Right ventricle myocardium superior (tissue), 1 donor: Measurements from ENCODE around the gene VLDLR. TPM values are rescaled to one million over a fixed set of nuclear protein-coding genes. Genes with fewer than 3 reads are reported as not detected.
A peak's percentile ranks its signal among the peaks of the same experiment; 100 is the strongest.

Experiments used
- ATAC-seq: fragments of 200-7000 bp; cut with Tn5 transposase; one replicate; pipeline ENCODE4 v1.9.1; 2020; ENCODE audit warnings: mild to moderate bottlenecking; ENCODE audit not compliant: poor library complexity
- DNase-seq: peaks from one replicate; pipeline ENCODE4 v3.0.0-alpha.2; 2020
- intact Hi-C: fragments of 100-400 bp; cut with DNase I; formaldehyde crosslinking; loops from one replicate; pipeline ENCODE4 v1.11.2; 2022
- total RNA-seq: library from RNA; stranded (reverse); fragmentation: NEBNext Ultra II Directional; extraction: Animal tissue kit (Norgen Biotek cat#: 25700); gene quantifications from one replicate; pipeline ENCODE4 v1.2.1, GENCODE V29; 2021
- donor health status: DM: no; HTN: yes; CAD: no; lungs with severe emphysema.

The VLDLR gene
- total RNA-seq, 1 donor from 2014 or later = 121 TPM

GRCh38 chr9:2641033-2641432 is 19.4 kb downstream of the VLDLR start:
- DNase-seq (no peak), ATAC-seq (no peak)
- intact Hi-C loops = no loop called here

GRCh38 chr9:2642068-2642467 is 20.5 kb downstream of the VLDLR start:
- DNase-seq (no peak), ATAC-seq (no peak)
- intact Hi-C loops = no loop called here

DNA sequence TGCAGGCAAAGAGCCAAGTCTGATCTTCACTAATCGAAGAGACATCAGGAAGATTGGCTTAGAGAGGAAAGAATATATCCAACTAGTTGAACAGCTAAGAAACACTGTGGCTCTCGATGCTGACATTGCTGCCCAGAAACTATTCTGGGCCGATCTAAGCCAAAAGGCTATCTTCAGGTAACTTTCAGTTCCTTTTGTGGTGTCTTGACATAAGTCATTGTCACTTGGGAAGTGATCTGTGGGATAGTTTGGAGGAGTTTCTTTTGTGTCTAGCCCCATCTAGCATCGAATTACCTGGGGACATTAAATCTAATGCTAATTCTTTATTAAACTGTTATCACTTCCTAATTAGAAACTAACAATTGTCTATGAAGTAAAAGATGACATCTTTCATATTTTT is 24.0 kb downstream of the VLDLR start:
- intact Hi-C loops = no loop called here
- no peak for ATAC-seq
- no peak for DNase-seq

GRCh38 chr9:2655411-2655901 is 33.9 kb downstream of the VLDLR start:
- DNase-seq = no peak
- intact Hi-C loops = no loop called here
- ATAC-seq = peak; percentile 78

DNA sequence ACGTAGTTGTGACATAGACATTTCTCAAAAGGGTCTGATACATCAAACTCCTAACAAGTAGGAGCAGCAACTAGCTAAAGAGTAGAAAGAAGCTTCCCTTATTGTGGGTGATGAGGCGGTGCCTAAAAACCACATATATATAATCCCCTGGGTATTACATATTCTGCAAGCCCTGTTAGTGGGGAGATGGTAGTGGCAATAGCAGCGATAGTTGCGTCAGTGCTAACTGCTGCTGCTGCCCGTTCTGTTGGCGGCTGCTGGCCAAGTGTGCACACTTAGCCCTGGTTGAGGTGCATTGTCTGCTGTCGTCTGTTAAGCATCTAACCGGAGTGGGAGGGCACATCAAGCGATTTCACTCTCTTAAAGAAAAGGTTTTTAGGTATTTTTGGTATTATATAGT is 35.8 kb downstream of the VLDLR start:
- intact Hi-C loops = no loop called here
- DNase-seq (no peak), ATAC-seq (no peak)

DNA sequence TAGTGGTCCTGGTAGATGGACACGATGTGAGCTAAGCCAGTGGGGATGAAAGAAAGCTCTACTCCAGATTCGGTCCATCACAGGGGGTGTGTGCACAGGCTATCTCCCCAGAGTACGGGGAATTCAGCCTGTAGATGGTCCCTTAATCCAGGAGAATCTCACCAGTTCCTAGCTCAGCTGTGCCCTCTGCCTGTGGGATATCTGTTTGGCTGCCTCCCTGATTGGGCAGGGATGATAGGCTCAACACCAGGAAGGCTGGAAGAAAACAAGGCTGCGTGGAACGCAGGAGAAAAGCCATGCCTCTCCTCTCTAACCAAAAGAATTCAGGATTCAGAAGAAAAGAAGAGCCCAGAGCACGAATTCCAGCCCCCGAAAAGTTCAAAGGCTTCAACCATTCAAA is 40.9 kb downstream of the VLDLR start:
- DNase-seq (no peak), ATAC-seq (peak; percentile 15)
- intact Hi-C loops = no loop called here

GRCh38 chr9:2663461-2664173 is 42.0 kb downstream of the VLDLR start:
- ATAC-seq (peak; percentile 94), DNase-seq (no peak)
- intact Hi-C loops = no loop called here

DNA sequence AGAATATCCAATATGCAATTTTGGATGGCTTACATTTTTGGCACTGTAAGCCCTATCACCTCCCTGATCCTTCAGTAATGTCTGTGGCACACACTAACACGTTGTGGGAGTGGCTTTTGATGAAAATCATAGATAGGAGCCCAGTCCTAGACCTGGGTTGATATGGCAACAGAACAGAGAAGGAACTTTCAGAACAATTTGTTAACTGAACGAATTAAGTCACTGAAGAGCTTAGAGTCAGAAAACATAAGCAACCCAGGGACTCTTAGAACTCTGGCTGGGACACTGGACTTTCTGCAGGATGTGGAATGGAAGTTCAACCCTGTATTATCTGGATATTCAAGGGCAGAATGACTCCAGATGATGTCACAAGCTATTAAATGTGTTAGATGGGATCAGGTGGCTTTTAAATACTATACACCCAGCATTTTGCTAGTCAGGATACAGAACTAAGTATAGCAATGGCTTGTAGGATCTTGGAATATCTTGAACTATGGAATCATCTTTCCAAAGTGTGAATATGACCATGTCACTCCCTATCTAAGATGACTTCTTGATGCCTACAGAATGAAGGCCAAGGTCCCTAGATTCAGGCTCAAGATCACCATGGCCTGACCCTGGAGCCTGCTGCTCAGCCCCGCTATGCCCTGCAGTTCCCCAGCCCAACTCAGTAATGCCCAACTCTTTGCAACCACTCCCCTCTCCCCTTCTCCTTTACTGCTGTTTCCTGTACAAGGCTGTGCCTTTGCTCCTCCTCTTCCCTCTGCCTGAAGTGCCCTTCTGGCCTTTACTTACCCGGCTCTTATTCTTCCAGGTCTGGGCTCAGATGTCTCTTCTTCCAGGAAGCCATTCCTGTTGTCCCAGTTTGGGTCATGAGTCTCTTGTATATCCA is 42.8 kb downstream of the VLDLR start:
- ATAC-seq (peak; percentile 43), DNase-seq (no peak)
- intact Hi-C loops = no loop called here

GRCh38 chr9:2666569-2666968 is 45.0 kb downstream of the VLDLR start:
- intact Hi-C loops = no loop called here
- DNase-seq (no peak), ATAC-seq (no peak)

- ATAC-seq = no peak
- no peak for DNase-seq
- intact Hi-C loops = no loop called here
Observed at GRCh38 chr9:2673161-2673560, 51.6 kb downstream of the VLDLR start.

GRCh38 chr9:2674141-2674824 is 52.7 kb downstream of the VLDLR start:
- no peak for ATAC-seq
- intact Hi-C loops = no loop called here
- DNase-seq = no peak

DNA sequence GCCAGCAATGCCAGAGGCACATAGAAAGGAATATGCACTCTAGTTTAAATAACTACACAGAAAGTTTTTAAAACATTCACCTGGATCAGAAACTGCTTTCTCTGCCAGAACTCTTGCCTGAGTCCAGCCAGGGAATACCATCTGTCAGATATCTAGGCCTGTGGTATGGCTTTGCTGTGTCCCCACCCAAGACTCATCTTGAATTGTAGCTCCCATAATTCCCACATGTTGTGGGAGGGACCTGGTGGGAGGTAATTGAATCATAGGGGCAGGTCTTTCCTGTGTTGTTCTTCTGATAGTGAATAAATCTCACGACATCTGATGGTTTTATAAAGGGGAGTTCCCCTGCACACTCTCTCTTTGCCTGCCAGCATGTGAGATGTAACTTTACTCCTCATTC is 54.2 kb downstream of the VLDLR start:
- intact Hi-C loops = no loop called here
- ATAC-seq = no peak
- DNase-seq = no peak

- no peak for DNase-seq
- no peak for ATAC-seq
- intact Hi-C loops = no loop called here
Observed at GRCh38 chr9:2676466-2676865, 54.9 kb downstream of the VLDLR start.

- intact Hi-C loops = no loop called here
- peak; percentile 75 for ATAC-seq
- DNase-seq = no peak
Observed at GRCh38 chr9:2677915-2678889, 56.6 kb downstream of the VLDLR start.

- ATAC-seq (no peak), DNase-seq (no peak)
- intact Hi-C loops = no loop called here
Observed at GRCh38 chr9:2679011-2679410, 57.4 kb downstream of the VLDLR start.

- ATAC-seq (no peak), DNase-seq (no peak)
- intact Hi-C loops = no loop called here
Observed at GRCh38 chr9:2681981-2682380, 60.4 kb downstream of the VLDLR start.

GRCh38 chr9:2686911-2687310 is 65.3 kb downstream of the VLDLR start:
- intact Hi-C loops = no loop called here
- no peak for ATAC-seq
- no peak for DNase-seq

GRCh38 chr9:2688636-2689035 is 67.0 kb downstream of the VLDLR start:
- no peak for DNase-seq
- intact Hi-C loops = no loop called here
- ATAC-seq = peak; percentile 78
